HepG2 (cell line): ENCODE results near the gene SUPV3L1. TPM values are rescaled to one million over a fixed set of nuclear protein-coding genes. Genes with fewer than 3 reads are reported as not detected.

Experiments
- ATAC-seq: fragments of 200-7000 bp; cut with Tn5 transposase; 3 replicates; pipeline ENCODE4 v1.9.1; 2020; ENCODE audit warnings: mild to moderate bottlenecking, moderate library complexity
- BruUV-seq: library from RNA; stranded (reverse); fragments of 400-500 nt; replicated peaks from 2 replicates; lab custom pipeline; 2021; lab: Mats Ljungman, UMichigan
- CTCF ChIA-PET: fragments of 300-600 bp; formaldehyde crosslinking; extraction: SDS; loops from one replicate; lab custom pipeline; 2021; ENCODE audit warnings: low total read pairs, inconsistent platforms, low intra/inter-chr PET ratio; lab: Yijun Ruan, JAX
- POLR2A ChIA-PET: fragments of 350-600 bp; sonication (Branson Sonifier 250); formaldehyde crosslinking; loops from one replicate; lab custom pipeline; 2020; ENCODE audit warnings: antibody characterized with exemption, inconsistent platforms; lab: Yijun Ruan, JAX
- DNase-seq: peaks from one replicate; pipeline ENCODE4 v3.0.0-alpha.2; 2015; ENCODE audit warnings: low spot score
- FAIRE-seq: peaks from 3 replicates; lab custom pipeline; 2011; peaks lifted over from hg19 to GRCh38; lab: Jason Lieb, UNC
- H2AFZ ChIP-seq: one replicate; pipeline ENCODE4 v1.6.1; 2011; ENCODE audit warnings: low read length, inconsistent platforms
- H3K27ac ChIP-seq: fragments of 300-600 bp; 3 replicates; pipeline ENCODE4 v1.8.0; 2011; ENCODE audit warnings: mixed run types, mild to moderate bottlenecking, mixed read lengths, low read length, inconsistent platforms; ENCODE audit not compliant: insufficient read depth; ENCODE audit errors: extremely low read length
- H3K27me3 ChIP-seq, 2 experiments: fragments of 200-600 bp in 1 of 2; 2 replicates in 1 of 2; 3 replicates in 1 of 2; pipeline versions ENCODE4 v1.6.0 to v1.8.0; 2011; ENCODE audit warnings: low read length in 2 of 2, mild to moderate bottlenecking in 2 of 2, moderate library complexity in 2 of 2, inconsistent platforms in 1 of 2; ENCODE audit not compliant: insufficient read depth in 2 of 2, control insufficient read depth in 1 of 2
- H3K36me3 ChIP-seq, 2 experiments: fragments of 200-600 bp in 1 of 2; replicated peaks in 1 of 2; 2 replicates in 1 of 2; 3 replicates in 1 of 2; pipeline versions ENCODE4 v1.5.1 to v1.8.0; 2011; ENCODE audit warnings: low read length in 2 of 2, inconsistent platforms in 1 of 2; ENCODE audit not compliant: insufficient read depth in 2 of 2, control insufficient read depth in 1 of 2
- H3K4me1 ChIP-seq: 2 replicates; pipeline ENCODE4 v1.5.1; 2012; ENCODE audit warnings: low read length, inconsistent platforms; ENCODE audit not compliant: insufficient read depth
- H3K4me2 ChIP-seq: 2 replicates; pipeline ENCODE4 v1.6.0; 2011; ENCODE audit warnings: low read depth, low read length, inconsistent platforms
- H3K4me3 ChIP-seq, 3 experiments: fragments of 200-600 bp in 1 of 3; sonication (generic), shearing (Covaris generic) in 1 of 3; replicated peaks in 1 of 3; 2 replicates each; pipeline ENCODE4 v1.5.1; 2011 to 2016; ENCODE audit warnings: low read length in 3 of 3, inconsistent platforms in 2 of 3, low read depth in 2 of 3, mild to moderate bottlenecking in 2 of 3, control low read depth in 1 of 3, mixed read lengths in 1 of 3; ENCODE audit not compliant: insufficient read depth in 1 of 3
- H3K79me2 ChIP-seq: one replicate; pipeline ENCODE4 v1.6.1; 2011; ENCODE audit warnings: low read length, inconsistent platforms; ENCODE audit not compliant: insufficient read depth
- H3K9ac ChIP-seq: 2 replicates; pipeline ENCODE4 v1.6.0; 2011; ENCODE audit warnings: mild to moderate bottlenecking, low read depth, low read length, inconsistent platforms; ENCODE audit not compliant: insufficient read depth
- H3K9me3 ChIP-seq: 2 replicates; pipeline ENCODE4 v1.5.1; 2012; ENCODE audit warnings: mild to moderate bottlenecking, low read length
- H4K20me1 ChIP-seq: 2 replicates; pipeline ENCODE4 v1.6.0; 2011; ENCODE audit warnings: inconsistent platforms, mild to moderate bottlenecking, low read length, moderate library complexity; ENCODE audit not compliant: insufficient read depth
- ADNP ChIP-seq: sonication (generic); formaldehyde crosslinking; IDR thresholded peaks from 2 replicates; pipeline ENCODE4 v1.4.0; 2020; ENCODE audit warnings: missing genetic modification reagents
- FOXM1 ChIP-seq: sonication (generic); formaldehyde crosslinking; IDR thresholded peaks from 2 replicates; pipeline ENCODE4 v1.5.0; 2020; ENCODE audit warnings: missing genetic modification reagents
- KLF6 ChIP-seq: IDR thresholded peaks from 2 replicates; pipeline ENCODE4 v1.8.0; 2016; ENCODE audit warnings: missing biosample characterization, missing genetic modification reagents
- MAFF ChIP-seq: IDR thresholded peaks from 2 replicates; pipeline ENCODE4 v1.6.1; 2011; ENCODE audit warnings: low read depth, low read length, improper control_type of control experiment
- MTA1 ChIP-seq: sonication (generic); formaldehyde crosslinking; IDR thresholded peaks from 2 replicates; pipeline ENCODE4 v1.4.0; 2020; ENCODE audit warnings: missing genetic modification reagents, mild to moderate bottlenecking, borderline replicate concordance
- SIX4 ChIP-seq: sonication (generic); formaldehyde crosslinking; IDR thresholded peaks from 2 replicates; pipeline ENCODE4 v1.4.0; 2020; ENCODE audit warnings: missing genetic modification reagents
- SNAPC2 ChIP-seq: sonication (generic); formaldehyde crosslinking; IDR thresholded peaks from 2 replicates; pipeline ENCODE4 v1.8.1; 2022; ENCODE audit warnings: mild to moderate bottlenecking, missing genetic modification reagents
- ZBTB42 ChIP-seq: sonication (generic); formaldehyde crosslinking; IDR thresholded peaks from 2 replicates; pipeline ENCODE4 v1.5.0; 2020; ENCODE audit warnings: mild to moderate bottlenecking, missing genetic modification reagents
- ZBTB7A ChIP-seq: sonication (generic); formaldehyde crosslinking; IDR thresholded peaks from 2 replicates; pipeline ENCODE4 v1.8.0; 2022; ENCODE audit warnings: mild to moderate bottlenecking, missing genetic modification reagents
- ZC3H4 ChIP-seq: sonication (generic); formaldehyde crosslinking; IDR thresholded peaks from 2 replicates; pipeline ENCODE4 v1.4.0; 2020; ENCODE audit warnings: missing genetic modification reagents, borderline replicate concordance
- ZMYM3 ChIP-seq: sonication (generic); formaldehyde crosslinking; IDR thresholded peaks from 2 replicates; pipeline ENCODE4 v1.5.1; 2020; ENCODE audit warnings: mild to moderate bottlenecking, missing genetic modification reagents
- ZNF207 ChIP-seq: fragments of 450-650 bp; IDR thresholded peaks from 2 replicates; pipeline ENCODE4 v1.6.1; 2016; ENCODE audit warnings: antibody characterized with exemption, borderline replicate concordance
- ZNF280D ChIP-seq: sonication (generic); formaldehyde crosslinking; IDR thresholded peaks from 2 replicates; pipeline ENCODE4 v1.5.1; 2020; ENCODE audit warnings: mild to moderate bottlenecking, missing genetic modification reagents
- ZNF337 ChIP-seq: sonication (generic); formaldehyde crosslinking; IDR thresholded peaks from 2 replicates; pipeline ENCODE4 v1.5.1; 2020; ENCODE audit warnings: missing genetic modification reagents, low read depth, mild to moderate bottlenecking, borderline replicate concordance
- ZNF484 ChIP-seq: sonication (generic); formaldehyde crosslinking; IDR thresholded peaks from 2 replicates; pipeline ENCODE4 v1.5.1; 2020; ENCODE audit warnings: mild to moderate bottlenecking, low read depth, missing genetic modification reagents, borderline replicate concordance
- ZNF563 ChIP-seq: sonication (generic); formaldehyde crosslinking; IDR thresholded peaks from 2 replicates; pipeline ENCODE4 v1.8.0; 2022; ENCODE audit warnings: mild to moderate bottlenecking, moderate library complexity, missing genetic modification reagents
- ZNF761 ChIP-seq: sonication (generic); formaldehyde crosslinking; conservative IDR thresholded peaks from 2 replicates; pipeline ENCODE4 v1.4.0; 2020; ENCODE audit warnings: mild to moderate bottlenecking, missing genetic modification reagents
- WGBS: methylation state at CpG from one replicate; pipeline ENCODE4 v1.1.6; 2017; ENCODE audit warnings: low lambda C conversion rate; 5-methylcytosine and 5-hydroxymethylcytosine counted together
- in situ Hi-C: cut with HindIII; loops from 2 replicates; pipeline ENCODE4 v1.10.0; 2017; ENCODE audit warnings: low pct_unique_long_range_greater_than_20kb; ENCODE audit not compliant: extremely low pct_ligation_motif_present
- intact Hi-C: fragments of 100-400 bp; cut with micrococcal nuclease; formaldehyde crosslinking; loops from one replicate; pipeline ENCODE4 v1.10.0; 2022; ENCODE audit not compliant: unreplicated experiment
- polyA plus RNA-seq, 8 experiments: library from polyadenylated mRNA; depleted of rRNA in 3 of 8; stranded (reverse) in 7 of 8; unstranded in 1 of 8; fragments of >200 nt; fragmentation: Illumina TruSeq in 4 of 8; extraction: Trizol in 4 of 8; gene quantifications; 2 replicates each; pipeline versions ENCODE4 v1.2.1 to v1.2.3, GENCODE V29; 2011 to 2016; ENCODE audit warnings: low read depth in 4 of 8, missing spikeins in 1 of 8, mixed read lengths in 1 of 8; ENCODE audit not compliant: insufficient read depth in 1 of 8
- total RNA-seq, 5 experiments: library from RNA; depleted of rRNA; stranded (reverse); fragments of >200 nt; fragmentation: Illumina TruSeq; extraction: Trizol; gene quantifications; 2 replicates each; pipeline ENCODE4 v1.2.3, GENCODE V29; 2016; ENCODE audit warnings: low read depth in 1 of 5
- TF ChIP-seq, protein P1 (sequence below), 2 experiments: IDR thresholded peaks; 2 replicates each; pipeline ENCODE4 v1.6.1; 2011 to 2012; ENCODE audit warnings: low read length in 2 of 2, borderline replicate concordance in 1 of 2, low read depth in 1 of 2, mild to moderate bottlenecking in 1 of 2, moderate library complexity in 1 of 2

SUPV3L1 gene
- total and polyA plus RNA-seq, 2 of the 13 experiments (the other 11 are each of a cell fraction or from before 2014, with no cell fraction given): 28.8 to 45.7 TPM

DNA sequence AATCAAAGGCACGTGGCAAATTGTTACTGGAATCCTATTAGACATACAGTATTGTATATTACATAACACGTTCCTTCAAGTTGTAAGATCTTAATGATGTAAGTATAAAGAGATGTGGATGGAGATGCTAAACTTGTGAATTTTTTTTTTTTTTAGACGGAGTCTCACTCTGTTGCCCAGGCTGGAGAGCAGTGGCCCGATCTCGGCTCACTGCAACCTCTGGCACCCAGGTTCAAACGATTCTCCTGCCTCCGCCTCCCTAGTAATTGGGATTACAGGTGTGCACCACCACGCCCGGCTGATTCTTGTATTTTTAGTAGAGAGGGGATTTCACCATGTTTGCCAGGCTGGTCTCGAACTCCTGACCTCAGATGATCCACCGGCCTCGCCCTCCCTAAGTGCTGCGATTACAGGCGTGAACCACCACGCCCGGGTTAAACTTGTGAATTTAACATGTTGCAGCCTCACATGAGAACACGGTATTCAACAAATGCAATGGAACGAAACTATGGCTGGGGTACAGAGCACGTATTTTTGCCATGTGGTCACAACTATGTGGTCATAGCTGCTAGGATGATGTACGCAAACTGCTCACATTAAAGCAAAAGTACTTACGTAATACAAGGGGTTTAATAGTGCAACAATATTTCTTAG, 818 bp upstream of the SUPV3L1 start:
- Histone ChIP-seq H2AFZ (peak overlapping the region; percentile 95), H3K4me1 (peaks cover 35% of the 10 kb centered on the region), H3K79me2 (peaks cover 48% of the 10 kb centered on the region), H3K9ac (peak overlapping the region; percentile 99), H3K4me3 (peak overlapping the region; percentile 79 to 93 (median 87)), H3K9me3 (no peaks in the 10 kb centered on the region), H3K36me3 (peaks cover 5 to 12% of the 10 kb centered on the region in 2 experiments; a peak in 3 of 5 replicates), H3K4me2 (peak overlapping the region; percentile 98), H4K20me1 (no peaks in the 10 kb centered on the region), H3K27me3 (no peaks in the 10 kb centered on the region; a peak in 1 of 5 replicates), H3K27ac (peak overlapping the region; percentile 98)
- CTCF ChIA-PET: no interaction called here
- ATAC-seq (peak; percentile 57), FAIRE-seq (no peak), DNase-seq (no peak)
- BruUV-seq: TSS peak; percentile 94
- in situ Hi-C loops (no loop called here), intact Hi-C loops (loop anchor here (5.0 to 10.0 kb wide), 2 partner anchors 54 to 192 kb away; partner anchors contain the start of genes KIFBP and VPS26A)
- POLR2A ChIA-PET: interaction anchor here (1.1 to 1.4 kb wide), 3 partner anchors 13 to 50 kb away, joined by 3 to 4 read pairs (median 3); partner anchors contain the start of gene HKDC1
- WGBS: 23% methylated on average over 21 of the region's 21 CpGs
- TF ChIP-seq ZNF280D: 0 out of 2 replicates have a peak, but pooled peaks have one; percentile 9
- TF ChIP-seq ZC3H4 (CRISPR knock-in tag): peak; percentile 97
- no peak for TF ChIP-seq KLF6 (CRISPR knock-in tag)
- TF ChIP-seq, protein P1, sequence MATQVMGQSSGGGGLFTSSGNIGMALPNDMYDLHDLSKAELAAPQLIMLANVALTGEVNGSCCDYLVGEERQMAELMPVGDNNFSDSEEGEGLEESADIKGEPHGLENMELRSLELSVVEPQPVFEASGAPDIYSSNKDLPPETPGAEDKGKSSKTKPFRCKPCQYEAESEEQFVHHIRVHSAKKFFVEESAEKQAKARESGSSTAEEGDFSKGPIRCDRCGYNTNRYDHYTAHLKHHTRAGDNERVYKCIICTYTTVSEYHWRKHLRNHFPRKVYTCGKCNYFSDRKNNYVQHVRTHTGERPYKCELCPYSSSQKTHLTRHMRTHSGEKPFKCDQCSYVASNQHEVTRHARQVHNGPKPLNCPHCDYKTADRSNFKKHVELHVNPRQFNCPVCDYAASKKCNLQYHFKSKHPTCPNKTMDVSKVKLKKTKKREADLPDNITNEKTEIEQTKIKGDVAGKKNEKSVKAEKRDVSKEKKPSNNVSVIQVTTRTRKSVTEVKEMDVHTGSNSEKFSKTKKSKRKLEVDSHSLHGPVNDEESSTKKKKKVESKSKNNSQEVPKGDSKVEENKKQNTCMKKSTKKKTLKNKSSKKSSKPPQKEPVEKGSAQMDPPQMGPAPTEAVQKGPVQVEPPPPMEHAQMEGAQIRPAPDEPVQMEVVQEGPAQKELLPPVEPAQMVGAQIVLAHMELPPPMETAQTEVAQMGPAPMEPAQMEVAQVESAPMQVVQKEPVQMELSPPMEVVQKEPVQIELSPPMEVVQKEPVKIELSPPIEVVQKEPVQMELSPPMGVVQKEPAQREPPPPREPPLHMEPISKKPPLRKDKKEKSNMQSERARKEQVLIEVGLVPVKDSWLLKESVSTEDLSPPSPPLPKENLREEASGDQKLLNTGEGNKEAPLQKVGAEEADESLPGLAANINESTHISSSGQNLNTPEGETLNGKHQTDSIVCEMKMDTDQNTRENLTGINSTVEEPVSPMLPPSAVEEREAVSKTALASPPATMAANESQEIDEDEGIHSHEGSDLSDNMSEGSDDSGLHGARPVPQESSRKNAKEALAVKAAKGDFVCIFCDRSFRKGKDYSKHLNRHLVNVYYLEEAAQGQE (IDR thresholded peaks at IDR 0.05; ENCODE audit: borderline replicate concordance in 1 of 2, low read depth in 1 of 2, low read length in 2 of 2): no peak
- TF ChIP-seq SNAPC2 (CRISPR knock-in tag): no peak
- TF ChIP-seq ZNF337 (CRISPR knock-in tag): no peak
- no peak for TF ChIP-seq ZBTB42 (CRISPR knock-in tag)
- no peak for TF ChIP-seq MAFF
- 0 out of 2 replicates have a peak, but pooled peaks have one; percentile 31 for TF ChIP-seq ZBTB7A (CRISPR knock-in tag)
- TF ChIP-seq ZMYM3 (CRISPR knock-in tag): peak; percentile 61
- TF ChIP-seq MTA1: no peak
- TF ChIP-seq ZNF484 (CRISPR knock-in tag): no peak
- no peak for TF ChIP-seq FOXM1 (CRISPR knock-in tag)
- TF ChIP-seq ZNF207: no peak
- no peak; the same call in 1 of the 2 replicates for TF ChIP-seq SIX4 (CRISPR knock-in tag)
- 0 out of 2 replicates have a peak, but pooled peaks have one; percentile 60 for TF ChIP-seq ADNP
- 0 out of 2 replicates have a peak, but pooled peaks have one; percentile 36 for TF ChIP-seq ZNF563
- no peak for TF ChIP-seq ZNF761 (CRISPR knock-in tag)
